ENCODE data around the gene KLK12. TPM values are rescaled to one million over a fixed set of nuclear protein-coding genes. Genes with fewer than 3 reads are reported as not detected.

KLK12 gene
- total and polyA plus RNA-seq, 2 of the 13 experiments (the other 11 are each of a cell fraction or from before 2014, with no cell fraction given): not detected

DNA sequence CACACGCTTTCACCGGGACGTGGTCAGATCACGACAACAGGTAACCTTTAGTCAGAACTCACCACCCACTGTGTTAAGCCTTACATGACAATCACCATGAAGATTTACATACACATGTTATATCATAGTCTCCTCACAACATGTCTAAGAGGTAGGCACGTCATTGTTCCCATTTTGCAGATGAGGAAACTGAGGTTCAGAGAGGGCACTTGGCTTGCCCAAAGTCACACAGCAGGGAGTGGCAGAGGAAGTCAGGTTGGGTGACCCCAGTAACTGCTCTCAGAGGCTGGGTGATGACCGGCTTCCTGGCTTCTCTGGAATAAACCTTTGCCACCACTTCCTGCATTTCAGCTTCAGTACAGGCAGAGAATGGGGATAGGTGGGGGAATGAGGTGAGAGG is 20.6 kb downstream of the KLK12 start:
- CTCF ChIA-PET (ENCODE audit: low intra/inter-chr PET ratio, low total read pairs): no interaction called here
- POLR2A ChIA-PET: no interaction called here
- DNase-seq (ENCODE audit: low spot score) (no peak), ATAC-seq (no peak), FAIRE-seq (no peak)
- H3K4me2 ChIP-seq (ENCODE audit: low read depth, low read length): no peak overlapping the region
- no peaks in the 10 kb centered on the region for H3K9me3 ChIP-seq (ENCODE audit: low read length)
- TF ChIP-seq ZNF768 (CRISPR knock-in tag; IDR thresholded peaks at IDR 0.05) (peak; percentile 60), ZNF629 (CRISPR knock-in tag; conservative IDR thresholded peaks at IDR 0.05) (peak; percentile 64), ZMYM3 (CRISPR knock-in tag; IDR thresholded peaks at IDR 0.05) (peak; percentile 30; the same call in 1 of the 2 replicates), ZNF329 (CRISPR knock-in tag; IDR thresholded peaks at IDR 0.05; ENCODE audit: low read depth) (no peak), RELA (CRISPR knock-in tag; IDR thresholded peaks at IDR 0.05) (no peak)
- no TSS peak for BruUV-seq (replicated peaks)
- H3K27ac ChIP-seq (ENCODE audit: extremely low read length, insufficient read depth, low read length): no peak overlapping the region
- H3K4me3 ChIP-seq (replicated peaks in 1 of 3; ENCODE audit: insufficient read depth in 1 of 3, low read depth in 2 of 3, low read length in 3 of 3): no peak overlapping the region
- H3K27me3 ChIP-seq (ENCODE audit: control insufficient read depth in 1 of 2, insufficient read depth in 2 of 2, low read length in 2 of 2): peaks cover 2 to 23% of the 10 kb centered on the region in 2 experiments; a peak in 4 of 5 replicates
- in situ Hi-C loops (cut with HindIII; ENCODE audit: extremely low pct_ligation_motif_present, low pct_unique_long_range_greater_than_20kb): no loop called here
- H3K4me1 ChIP-seq (ENCODE audit: insufficient read depth, low read length): 0 out of 2 replicates have a peak, but pooled peaks cover 4% of the 10 kb centered on the region
- 77% methylated on average over 6 of the region's 6 CpGs for WGBS (ENCODE audit: low lambda C conversion rate)
- intact Hi-C loops (cut with micrococcal nuclease; ENCODE audit: unreplicated experiment): loop anchor here (10.0 kb wide), 1 partner anchor 79 kb away; no protein-coding TSS in a partner anchor
- no peaks in the 10 kb centered on the region for H4K20me1 ChIP-seq (ENCODE audit: insufficient read depth, low read length)
- H3K36me3 ChIP-seq (replicated peaks in 1 of 2; ENCODE audit: control insufficient read depth in 1 of 2, insufficient read depth in 2 of 2, low read length in 2 of 2): no peaks in the 10 kb centered on the region
- no peak overlapping the region for H2AFZ ChIP-seq (ENCODE audit: low read length)
- H3K79me2 ChIP-seq (ENCODE audit: insufficient read depth, low read length): no peaks in the 10 kb centered on the region
- no peak overlapping the region for H3K9ac ChIP-seq (ENCODE audit: insufficient read depth, low read depth, low read length)

DNA sequence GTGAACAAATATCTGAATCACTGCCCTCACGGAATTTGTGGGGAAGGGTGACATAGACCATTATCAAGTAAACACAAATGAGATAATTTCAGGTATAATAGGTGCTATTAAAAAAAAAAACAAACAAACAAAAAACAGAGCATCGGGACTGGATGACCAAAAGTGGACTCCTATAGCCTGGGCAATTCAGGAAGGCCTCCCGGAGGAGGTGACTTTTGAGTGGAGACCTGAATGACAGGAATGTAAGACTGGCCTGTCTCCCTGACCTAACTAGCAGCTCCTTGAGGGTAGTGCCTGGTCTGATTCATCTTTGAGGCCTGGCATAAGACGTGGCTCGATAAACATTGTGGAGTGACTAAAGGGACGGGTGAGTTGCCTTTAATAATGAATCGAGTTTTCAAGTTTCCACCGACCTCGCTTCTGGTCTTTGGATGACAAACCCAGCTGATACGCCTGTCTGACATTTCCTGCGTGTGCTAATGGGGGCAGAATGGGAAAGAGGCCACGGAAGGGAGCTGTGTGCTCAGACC is 22.1 kb downstream of the KLK12 start:
- H3K27ac ChIP-seq (ENCODE audit: extremely low read length, insufficient read depth, low read length): no peak overlapping the region
- H3K36me3 ChIP-seq (replicated peaks in 1 of 2; ENCODE audit: control insufficient read depth in 1 of 2, insufficient read depth in 2 of 2, low read length in 2 of 2): no peaks in the 10 kb centered on the region
- H3K27me3 ChIP-seq (ENCODE audit: control insufficient read depth in 1 of 2, insufficient read depth in 2 of 2, low read length in 2 of 2): peaks cover 1 to 16% of the 10 kb centered on the region in 2 experiments; a peak in 3 of 5 replicates
- BruUV-seq (replicated peaks): no TSS peak
- DNase-seq (ENCODE audit: low spot score) (no peak), ATAC-seq (no peak), FAIRE-seq (no peak)
- H3K9me3 ChIP-seq (ENCODE audit: low read length): no peaks in the 10 kb centered on the region
- H3K4me3 ChIP-seq (replicated peaks in 1 of 3; ENCODE audit: insufficient read depth in 1 of 3, low read depth in 2 of 3, low read length in 3 of 3): no peak overlapping the region
- WGBS (ENCODE audit: low lambda C conversion rate): 10% methylated on average over 12 of the region's 12 CpGs
- no peaks in the 10 kb centered on the region for H3K4me1 ChIP-seq (ENCODE audit: insufficient read depth, low read length)
- H2AFZ ChIP-seq (ENCODE audit: low read length): no peak overlapping the region
- H3K9ac ChIP-seq (ENCODE audit: insufficient read depth, low read depth, low read length): no peak overlapping the region
- no peaks in the 10 kb centered on the region for H4K20me1 ChIP-seq (ENCODE audit: insufficient read depth, low read length)
- no peak overlapping the region for H3K4me2 ChIP-seq (ENCODE audit: low read depth, low read length)
- intact Hi-C loops (cut with micrococcal nuclease; ENCODE audit: unreplicated experiment) (loop anchor here (10.0 kb wide), 1 partner anchor 78 kb away; no protein-coding TSS in a partner anchor), in situ Hi-C loops (cut with HindIII; ENCODE audit: extremely low pct_ligation_motif_present, low pct_unique_long_range_greater_than_20kb) (no loop called here)
- no peaks in the 10 kb centered on the region for H3K79me2 ChIP-seq (ENCODE audit: insufficient read depth, low read length)
- POLR2A ChIA-PET: no interaction called here
- CTCF ChIA-PET (ENCODE audit: low intra/inter-chr PET ratio, low total read pairs): no interaction called here
- TF ChIP-seq, protein P1, sequence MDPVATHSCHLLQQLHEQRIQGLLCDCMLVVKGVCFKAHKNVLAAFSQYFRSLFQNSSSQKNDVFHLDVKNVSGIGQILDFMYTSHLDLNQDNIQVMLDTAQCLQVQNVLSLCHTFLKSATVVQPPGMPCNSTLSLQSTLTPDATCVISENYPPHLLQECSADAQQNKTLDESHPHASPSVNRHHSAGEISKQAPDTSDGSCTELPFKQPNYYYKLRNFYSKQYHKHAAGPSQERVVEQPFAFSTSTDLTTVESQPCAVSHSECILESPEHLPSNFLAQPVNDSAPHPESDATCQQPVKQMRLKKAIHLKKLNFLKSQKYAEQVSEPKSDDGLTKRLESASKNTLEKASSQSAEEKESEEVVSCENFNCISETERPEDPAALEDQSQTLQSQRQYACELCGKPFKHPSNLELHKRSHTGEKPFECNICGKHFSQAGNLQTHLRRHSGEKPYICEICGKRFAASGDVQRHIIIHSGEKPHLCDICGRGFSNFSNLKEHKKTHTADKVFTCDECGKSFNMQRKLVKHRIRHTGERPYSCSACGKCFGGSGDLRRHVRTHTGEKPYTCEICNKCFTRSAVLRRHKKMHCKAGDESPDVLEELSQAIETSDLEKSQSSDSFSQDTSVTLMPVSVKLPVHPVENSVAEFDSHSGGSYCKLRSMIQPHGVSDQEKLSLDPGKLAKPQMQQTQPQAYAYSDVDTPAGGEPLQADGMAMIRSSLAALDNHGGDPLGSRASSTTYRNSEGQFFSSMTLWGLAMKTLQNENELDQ (CRISPR knock-in tag; IDR thresholded peaks at IDR 0.05; ENCODE audit: borderline replicate concordance): no peak
- no peak for TF ChIP-seq MAFF (IDR thresholded peaks at IDR 0.05; ENCODE audit: low read depth, low read length)
- TF ChIP-seq, protein P2, sequence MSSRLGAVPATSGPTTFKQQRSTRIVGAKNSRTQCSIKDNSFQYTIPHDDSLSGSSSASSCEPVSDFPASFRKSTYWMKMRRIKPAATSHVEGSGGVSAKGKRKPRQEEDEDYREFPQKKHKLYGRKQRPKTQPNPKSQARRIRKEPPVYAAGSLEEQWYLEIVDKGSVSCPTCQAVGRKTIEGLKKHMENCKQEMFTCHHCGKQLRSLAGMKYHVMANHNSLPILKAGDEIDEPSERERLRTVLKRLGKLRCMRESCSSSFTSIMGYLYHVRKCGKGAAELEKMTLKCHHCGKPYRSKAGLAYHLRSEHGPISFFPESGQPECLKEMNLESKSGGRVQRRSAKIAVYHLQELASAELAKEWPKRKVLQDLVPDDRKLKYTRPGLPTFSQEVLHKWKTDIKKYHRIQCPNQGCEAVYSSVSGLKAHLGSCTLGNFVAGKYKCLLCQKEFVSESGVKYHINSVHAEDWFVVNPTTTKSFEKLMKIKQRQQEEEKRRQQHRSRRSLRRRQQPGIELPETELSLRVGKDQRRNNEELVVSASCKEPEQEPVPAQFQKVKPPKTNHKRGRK (CRISPR knock-in tag; IDR thresholded peaks at IDR 0.05): no peak
- no peak for TF ChIP-seq ZNF709 (CRISPR knock-in tag; IDR thresholded peaks at IDR 0.05)
- TF ChIP-seq, protein P3, sequence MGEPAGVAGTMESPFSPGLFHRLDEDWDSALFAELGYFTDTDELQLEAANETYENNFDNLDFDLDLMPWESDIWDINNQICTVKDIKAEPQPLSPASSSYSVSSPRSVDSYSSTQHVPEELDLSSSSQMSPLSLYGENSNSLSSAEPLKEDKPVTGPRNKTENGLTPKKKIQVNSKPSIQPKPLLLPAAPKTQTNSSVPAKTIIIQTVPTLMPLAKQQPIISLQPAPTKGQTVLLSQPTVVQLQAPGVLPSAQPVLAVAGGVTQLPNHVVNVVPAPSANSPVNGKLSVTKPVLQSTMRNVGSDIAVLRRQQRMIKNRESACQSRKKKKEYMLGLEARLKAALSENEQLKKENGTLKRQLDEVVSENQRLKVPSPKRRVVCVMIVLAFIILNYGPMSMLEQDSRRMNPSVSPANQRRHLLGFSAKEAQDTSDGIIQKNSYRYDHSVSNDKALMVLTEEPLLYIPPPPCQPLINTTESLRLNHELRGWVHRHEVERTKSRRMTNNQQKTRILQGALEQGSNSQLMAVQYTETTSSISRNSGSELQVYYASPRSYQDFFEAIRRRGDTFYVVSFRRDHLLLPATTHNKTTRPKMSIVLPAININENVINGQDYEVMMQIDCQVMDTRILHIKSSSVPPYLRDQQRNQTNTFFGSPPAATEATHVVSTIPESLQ (CRISPR knock-in tag; conservative IDR thresholded peaks at IDR 0.05): no peak
- no peak for TF ChIP-seq ATAD3A (CRISPR knock-in tag; IDR thresholded peaks at IDR 0.05)
- no peak for TF ChIP-seq RBFOX2 (IDR thresholded peaks at IDR 0.05; ENCODE audit: low read depth, low read length)
- no peak for TF ChIP-seq ZNF749 (CRISPR knock-in tag; IDR thresholded peaks at IDR 0.05; ENCODE audit: borderline replicate concordance)

Data from HepG2 (cell line).